ENCODE data around the gene CD36. TPM values are rescaled to one million over a fixed set of nuclear protein-coding genes. Genes with fewer than 3 reads are reported as not detected.

Gene CD36
- total RNA-seq, 1 experiment from 2014 or later: 0.32 TPM

GRCh38 chr7:80671744-80672143, 33.3 kb downstream of the CD36 start:
- no peaks in the 10 kb centered on the region for H3K27me3 ChIP-seq (ENCODE audit: insufficient read depth, low read length)
- no peak overlapping the region for H3K9ac ChIP-seq (ENCODE audit: low read length)
- no TSS peak for BruUV-seq (replicated peaks)
- no peaks in the 10 kb centered on the region for H3K79me2 ChIP-seq (ENCODE audit: insufficient read depth, low read length)
- intact Hi-C loops (cut with micrococcal nuclease): no loop called here
- ChIA-PET RAD21 (ENCODE audit: low non-redundant PET in 1 of 2, low total read pairs in 2 of 2, uncharacterized antibody in 2 of 2, unreplicated experiment in 2 of 2) (no interaction called here), POLR2A (no interaction called here), CTCF (interaction anchor here (1.3 kb wide), 1 partner anchor 10 kb away, joined by 4 read pairs; no protein-coding TSS in a partner anchor)
- peak overlapping the region; percentile 77 for H2AFZ ChIP-seq (ENCODE audit: low read depth, low read length, poor library complexity, severe bottlenecking)
- H3K36me3 ChIP-seq (ENCODE audit: control insufficient read depth in 1 of 2, insufficient read depth in 2 of 2, low read length in 2 of 2): no peaks in the 10 kb centered on the region
- H3K4me2 ChIP-seq (ENCODE audit: low read length): no peak overlapping the region
- no peak for TF ChIP-seq POLR2A (IDR thresholded peaks at IDR 0.05; ENCODE audit: borderline replicate concordance, extremely low read depth, insufficient read depth, insufficient read length)
- no peak for TF ChIP-seq SRF (IDR thresholded peaks at IDR 0.05; ENCODE audit: low read depth)
- no peak for TF ChIP-seq EGR1 (IDR thresholded peaks at IDR 0.05; ENCODE audit: low read depth)
- TF ChIP-seq REST (IDR thresholded peaks at IDR 0.05; ENCODE audit: low read depth): no peak
- no peak for TF ChIP-seq RAD21 (IDR thresholded peaks at IDR 0.05; ENCODE audit: low read depth)
- no peak for TF ChIP-seq SIN3A (IDR thresholded peaks at IDR 0.05; ENCODE audit: low read depth)
- no peak for TF ChIP-seq ZFX (IDR thresholded peaks at IDR 0.05)
- no peak for TF ChIP-seq CTCF (IDR thresholded peaks at IDR 0.05 in 2 of 3, conservative IDR thresholded peaks at IDR 0.05 in 1 of 3; ENCODE audit: borderline replicate concordance in 1 of 3, insufficient read depth in 1 of 3, low read depth in 2 of 3, low read length in 2 of 3)
- TF ChIP-seq CBX3 (IDR thresholded peaks at IDR 0.05; ENCODE audit: low read depth): no peak
- TF ChIP-seq FOSL1 (IDR thresholded peaks at IDR 0.05; ENCODE audit: low read depth): no peak
- no peak for TF ChIP-seq YY1 (IDR thresholded peaks at IDR 0.05; ENCODE audit: extremely low read depth, insufficient replicate concordance, low read depth, low read length)
- no peak for TF ChIP-seq ZBTB33 (IDR thresholded peaks at IDR 0.05; ENCODE audit: extremely low read depth, insufficient replicate concordance, low read length)
- TF ChIP-seq ATF3 (IDR thresholded peaks at IDR 0.05): no peak
- TF ChIP-seq TCF7L2 (IDR thresholded peaks at IDR 0.05; ENCODE audit: borderline replicate concordance, extremely low read depth, insufficient read depth, insufficient read length): no peak
- TF ChIP-seq POLR2AphosphoS5 (IDR thresholded peaks at IDR 0.05; ENCODE audit: low read depth, low read length): no peak
- no peak for TF ChIP-seq CEBPB (IDR thresholded peaks at IDR 0.05; ENCODE audit: low read depth)
- TF ChIP-seq MAX (IDR thresholded peaks at IDR 0.05): no peak
- no peak for TF ChIP-seq JUND (IDR thresholded peaks at IDR 0.05)
- no peak for TF ChIP-seq ZNF274 (IDR thresholded peaks at IDR 0.05; ENCODE audit: low read depth, low read length)
- TF ChIP-seq ELF1 (IDR thresholded peaks at IDR 0.05; ENCODE audit: borderline replicate concordance, low read depth): no peak
- no peak for DNase-seq (ENCODE audit: low read depth, low spot score)
- no peak overlapping the region for H3K4me3 ChIP-seq (replicated peaks in 1 of 2; ENCODE audit: low read depth in 1 of 2, low read length in 2 of 2)
- no peaks in the 10 kb centered on the region for H4K20me1 ChIP-seq (ENCODE audit: insufficient read depth)
- H3K9me3 ChIP-seq (ENCODE audit: control insufficient read depth in 1 of 2, insufficient read depth in 1 of 2, low read depth in 1 of 2, low read length in 2 of 2): no peaks in the 10 kb centered on the region
- no peaks in the 10 kb centered on the region for H3K9me2 ChIP-seq (ENCODE audit: insufficient read depth)
- H3K4me1 ChIP-seq (ENCODE audit: control insufficient read depth in 1 of 2, insufficient read depth in 2 of 2, low read length in 2 of 2): peaks cover 0 to 9% of the 10 kb centered on the region in 2 experiments; a peak in 2 of 4 replicates
- ATAC-seq: no peak
- no peak overlapping the region for H3K27ac ChIP-seq (ENCODE audit: low read depth, low read length)
